GM19463 (cell line): ENCODE measurements around the gene C11orf16.
"Not testable (repeated sequence)": the region's sequence is repeated elsewhere in the genome, so short reads cannot be mapped to it uniquely, and the experiment has no call there.

Experiments used
- ATAC-seq: cut with Tn5 transposase; IDR thresholded peaks from one replicate; pipeline ENCODE4 v1.9.1; 2021; ENCODE audit warnings: mild to moderate bottlenecking, moderate library complexity; ENCODE audit not compliant: unreplicated experiment

The C11orf16 gene

DNA sequence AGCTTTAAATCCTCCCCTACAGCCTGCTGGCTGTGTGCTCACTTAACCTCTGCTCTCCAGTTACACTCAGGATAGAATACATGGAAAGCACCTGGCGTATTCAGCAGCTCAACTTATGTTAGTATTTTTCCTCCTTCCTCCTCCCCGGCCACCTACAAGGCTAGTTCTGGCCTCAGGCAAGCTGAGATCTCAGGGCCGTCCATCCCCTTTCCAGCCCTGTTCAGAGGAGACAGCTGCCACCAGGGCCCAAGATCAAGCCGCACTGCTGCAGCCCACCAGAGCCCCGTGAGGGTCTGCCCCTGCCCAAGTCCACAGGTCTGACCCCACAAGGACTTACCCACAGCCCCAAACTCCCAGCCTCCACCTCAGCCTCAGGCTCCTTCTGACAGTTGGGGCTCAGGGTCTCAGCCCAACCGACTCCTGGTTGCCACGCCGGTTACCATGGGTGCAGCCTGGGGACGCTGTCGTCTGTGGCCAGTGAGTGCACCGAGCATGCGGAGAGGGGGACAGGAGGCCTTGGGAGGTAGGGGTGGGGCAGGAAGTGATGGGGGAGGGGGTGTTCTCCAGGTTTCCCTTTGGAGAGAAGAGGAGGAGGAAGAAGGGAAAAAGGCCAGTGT, at the start of gene C11orf16:
Gene C11orf16 (minus strand): TSS at position 384 of the 617 bp plus-strand sequence. CDS start 639 bp downstream, outside the sequence.
- ATAC-seq: no peak

- ATAC-seq: no peak
These were observed 47.7 kb upstream of the C11orf16 start for GRCh38 chr11:8980485-8980884.

DNA sequence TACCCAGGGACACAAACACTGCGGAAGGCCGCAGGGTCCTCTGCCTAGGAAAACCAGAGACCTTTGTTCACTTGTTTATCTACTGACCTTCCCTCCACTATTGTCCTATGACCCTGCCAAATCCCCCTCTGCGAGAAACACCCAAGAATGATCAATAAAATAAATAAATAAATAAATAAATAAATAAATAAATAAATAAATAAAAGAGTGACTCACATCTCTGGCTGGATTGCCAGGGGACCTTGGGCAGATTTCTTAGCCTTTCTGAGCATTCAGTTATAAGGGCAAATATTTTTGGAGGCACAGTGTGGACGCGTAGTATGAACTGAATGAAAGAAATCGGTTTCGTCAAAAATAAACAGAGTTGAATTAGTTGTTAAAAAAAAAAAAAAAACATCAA, 46.6 kb upstream of the C11orf16 start:
- ATAC-seq: not testable (repeated sequence)

GRCh38 chr11:8973121-8973520, 40.4 kb upstream of the C11orf16 start:
- ATAC-seq: no peak

- no peak for ATAC-seq
These were observed 39.2 kb upstream of the C11orf16 start for GRCh38 chr11:8971924-8972316.

- no peak for ATAC-seq
These were observed 38.6 kb upstream of the C11orf16 start for GRCh38 chr11:8971196-8971923.

DNA sequence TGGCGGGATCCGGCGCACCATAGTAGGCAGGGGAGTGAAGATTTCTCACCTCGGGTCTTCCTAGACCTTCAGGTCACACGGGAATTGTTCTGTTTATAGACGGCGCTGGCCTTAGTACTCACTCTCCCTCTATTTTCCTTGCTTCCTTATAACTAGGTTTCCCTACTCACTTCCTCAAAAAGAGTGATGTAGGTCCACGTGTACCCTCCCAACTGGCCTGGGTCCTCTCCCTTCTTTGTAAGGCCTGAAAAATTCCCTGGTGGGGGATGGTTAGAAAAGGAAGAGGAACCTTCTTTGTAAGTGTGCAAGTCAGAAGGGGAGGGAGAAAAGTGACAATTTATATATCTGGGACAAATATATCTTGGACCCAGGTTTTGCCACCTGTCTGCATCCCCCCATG, 34.4 kb upstream of the C11orf16 start:
- ATAC-seq: no peak

GRCh38 chr11:8964324-8965320, 31.9 kb upstream of the C11orf16 start, which contains the start of gene TMEM9B:
TSS of gene TMEM9B (minus strand) at chr11:8964442. CDS start at chr11:8964313, 129 bp downstream.
- peak; percentile 78 for ATAC-seq

GRCh38 chr11:8963569-8964323, 31.0 kb upstream of the C11orf16 start:
- ATAC-seq: peak; percentile 60

DNA sequence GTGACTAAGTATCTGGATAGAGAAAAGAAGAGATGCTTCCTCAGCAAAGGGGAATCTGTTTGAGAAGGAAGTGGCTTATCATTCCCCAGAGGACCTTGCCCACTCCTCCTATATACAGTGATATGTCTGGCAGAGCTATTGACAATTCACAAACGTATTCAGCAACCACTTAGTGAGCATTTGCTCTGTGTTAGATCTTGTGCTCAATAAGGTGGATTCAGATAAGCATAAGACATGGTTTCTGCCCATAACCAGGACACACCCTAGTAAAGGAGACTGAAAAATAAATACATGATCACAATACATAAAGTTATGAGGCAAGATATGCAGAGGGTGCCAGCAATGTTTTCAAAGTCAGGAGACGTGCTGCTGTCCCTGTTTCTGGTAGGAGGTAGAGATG, 30.1 kb upstream of the C11orf16 start:
- ATAC-seq: no peak

- ATAC-seq: no peak
These were observed 28.7 kb upstream of the C11orf16 start for GRCh38 chr11:8961401-8961800.

DNA sequence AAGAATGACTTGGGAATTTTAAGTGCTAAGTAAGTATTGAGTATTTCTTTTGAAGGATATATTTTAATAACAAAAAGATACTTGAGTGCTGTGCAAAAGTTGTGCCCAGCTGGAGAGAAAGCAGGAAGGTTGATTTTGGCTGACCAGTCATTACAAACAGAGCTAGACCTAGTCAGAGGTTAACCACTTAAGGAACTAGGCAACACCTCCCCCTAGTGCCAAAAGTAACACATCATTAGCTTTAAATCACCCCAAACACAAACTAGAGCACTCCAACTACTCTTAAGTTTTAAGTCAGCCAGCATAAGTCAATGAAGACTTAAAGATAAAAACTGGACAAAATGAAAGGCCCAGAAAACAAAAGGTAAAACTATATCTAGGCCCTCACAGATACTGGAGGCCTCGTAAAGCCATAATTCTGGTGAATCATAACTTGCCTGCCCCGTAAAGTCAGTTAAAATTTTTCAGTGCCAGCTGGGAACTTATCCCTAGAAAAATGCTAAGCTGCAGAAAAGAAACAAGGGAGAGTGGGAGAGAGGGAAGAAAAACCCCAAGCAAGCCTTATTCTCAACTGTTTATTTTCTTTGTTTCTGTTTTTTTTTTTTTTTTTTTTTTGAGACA, 26.9 kb upstream of the C11orf16 start:
- peak; percentile 30 for ATAC-seq

- ATAC-seq: no peak
These were observed 24.1 kb upstream of the C11orf16 start for GRCh38 chr11:8956860-8957259.

GRCh38 chr11:8948886-8949285, 16.1 kb upstream of the C11orf16 start:
- ATAC-seq: no peak

GRCh38 chr11:8947230-8947943, 14.6 kb upstream of the C11orf16 start:
- no peak for ATAC-seq

GRCh38 chr11:8942518-8943066, 9.8 kb upstream of the C11orf16 start, which contains the start of gene ASCL3:
TSS of gene ASCL3 (minus strand) at chr11:8943016. CDS start at chr11:8938161, 4,855 bp downstream.
- ATAC-seq: no peak

GRCh38 chr11:8941341-8942103, 8.8 kb upstream of the C11orf16 start:
- ATAC-seq: no peak

DNA sequence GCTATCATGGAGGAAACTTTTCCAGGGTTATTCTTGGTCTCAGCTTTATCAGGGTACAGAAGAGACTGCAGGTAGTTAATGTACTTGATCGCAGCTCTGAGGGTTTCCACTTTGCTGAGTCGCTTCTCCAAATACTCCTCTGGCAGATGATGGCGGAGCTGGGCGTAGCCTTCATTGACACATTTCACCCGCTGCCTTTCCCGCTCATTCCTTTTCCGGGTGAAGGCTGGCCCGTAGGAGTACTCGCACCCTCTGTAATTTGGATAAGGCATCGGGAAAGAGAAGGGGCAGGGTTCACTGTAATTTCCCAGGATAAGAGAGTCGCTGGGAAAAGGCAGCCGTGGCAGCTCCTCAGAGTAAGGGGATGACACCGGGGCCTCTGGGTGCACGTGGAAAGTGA, 4.9 kb upstream of the C11orf16 start:
- no peak for ATAC-seq
